HG02943 (cell line): ENCODE results near the gene TESPA1.
"Not testable (repeated sequence)": the region's sequence is repeated elsewhere in the genome, so short reads cannot be mapped to it uniquely, and the experiment has no call there.

ENCODE experiments used
- ATAC-seq: cut with Tn5 transposase; IDR thresholded peaks from one replicate; pipeline ENCODE4 v1.9.1; 2021; ENCODE audit warnings: mild to moderate bottlenecking, low read depth, moderate library complexity; ENCODE audit not compliant: unreplicated experiment

The TESPA1 gene

GRCh38 chr12:54987611-54988231 is 3.2 kb upstream of the TESPA1 start:
- no peak for ATAC-seq

- not testable (repeated sequence) for ATAC-seq
These were observed 2.2 kb upstream of the TESPA1 start for GRCh38 chr12:54986773-54987172.

GRCh38 chr12:54983536-54984101 is 943 bp downstream of the TESPA1 start:
- ATAC-seq = no peak

GRCh38 chr12:54981796-54982195 is 2.8 kb downstream of the TESPA1 start:
- no peak for ATAC-seq

GRCh38 chr12:54980341-54980740 is 4.2 kb downstream of the TESPA1 start:
- ATAC-seq = no peak

- no peak for ATAC-seq
These were observed 6.7 kb downstream of the TESPA1 start for GRCh38 chr12:54977857-54978256.

- no peak for ATAC-seq
These were observed 7.4 kb downstream of the TESPA1 start for GRCh38 chr12:54977155-54977554.

GRCh38 chr12:54975875-54976274 is 8.7 kb downstream of the TESPA1 start:
- ATAC-seq = no peak

- ATAC-seq = no peak
These were observed 9.3 kb downstream of the TESPA1 start for GRCh38 chr12:54975272-54975671.

- no peak for ATAC-seq
These were observed 10.3 kb downstream of the TESPA1 start for GRCh38 chr12:54974279-54974678.

GRCh38 chr12:54973556-54973955 is 11.0 kb downstream of the TESPA1 start:
- no peak for ATAC-seq

- no peak for ATAC-seq
These were observed 13.8 kb downstream of the TESPA1 start for GRCh38 chr12:54970741-54971140.

- no peak for ATAC-seq
These were observed 16.3 kb downstream of the TESPA1 start for GRCh38 chr12:54968181-54968730.

GRCh38 chr12:54967461-54967860 is 17.1 kb downstream of the TESPA1 start:
- no peak for ATAC-seq

- ATAC-seq = no peak
These were observed 23.4 kb downstream of the TESPA1 start for GRCh38 chr12:54961190-54961589.

GRCh38 chr12:54959291-54960018 is 25.1 kb downstream of the TESPA1 start:
- ATAC-seq = no peak

GRCh38 chr12:54958048-54958658 is 26.4 kb downstream of the TESPA1 start:
- ATAC-seq = no peak

- ATAC-seq = no peak
These were observed 27.5 kb downstream of the TESPA1 start for GRCh38 chr12:54956818-54957641.

GRCh38 chr12:54956322-54956721 is 28.2 kb downstream of the TESPA1 start:
- ATAC-seq = no peak

- ATAC-seq = no peak
These were observed 29.8 kb downstream of the TESPA1 start for GRCh38 chr12:54954801-54955200.
